Activated gamma-delta T cell (primary cell): ENCODE data around the gene DCAF11.

Experiments used
- DNase-seq: peaks from one replicate; lab custom pipeline; 2025; lab: John Stamatoyannopoulos, UW
- total RNA-seq, 2 donors: gene quantifications; one replicate each; lab custom pipeline; 2026; lab: John Stamatoyannopoulos, UW

DCAF11 gene
- total RNA-seq: 129 to 140 reads per million in 2 donors

- DNase-seq: peak; percentile 99
These were observed at the start of gene DCAF11, which contains the start of gene NRL for GRCh38 chr14:24114532-24115421. Gene DCAF11, plus strand, starts transcription at chr14:24114777. Its CDS starts 818 bp downstream, at chr14:24115595. Gene NRL, minus strand, starts transcription at chr14:24114949. Its CDS starts 32,101 bp downstream, at chr14:24082848.

- DNase-seq: no peak
These were observed 49.7 kb upstream of the DCAF11 start for GRCh38 chr14:24064856-24065255.

DNA sequence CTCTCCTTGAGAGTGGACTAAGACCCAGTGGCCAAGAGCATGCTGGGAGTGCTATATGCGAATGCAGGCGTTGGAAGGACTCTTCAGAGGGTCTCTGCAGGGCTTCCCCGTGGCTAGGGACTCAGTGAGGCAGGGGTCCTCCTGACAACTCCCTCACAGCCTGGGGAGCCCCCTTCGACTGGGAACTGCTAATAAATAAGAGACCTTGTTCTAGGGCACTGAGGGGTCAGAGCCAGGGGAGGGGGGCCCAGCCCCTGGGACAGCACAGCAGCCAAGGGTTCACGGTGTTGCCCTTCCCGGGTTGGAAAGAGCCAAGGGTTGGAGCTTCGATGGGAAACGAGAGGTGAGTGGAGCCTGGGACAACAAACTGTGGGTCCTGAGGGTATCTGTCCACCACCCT, 49.2 kb upstream of the DCAF11 start:
- DNase-seq: no peak

- no peak for DNase-seq
These were observed 48.0 kb upstream of the DCAF11 start for GRCh38 chr14:24066496-24067132.

GRCh38 chr14:24067133-24068082, 47.2 kb upstream of the DCAF11 start:
- DNase-seq: no peak

DNA sequence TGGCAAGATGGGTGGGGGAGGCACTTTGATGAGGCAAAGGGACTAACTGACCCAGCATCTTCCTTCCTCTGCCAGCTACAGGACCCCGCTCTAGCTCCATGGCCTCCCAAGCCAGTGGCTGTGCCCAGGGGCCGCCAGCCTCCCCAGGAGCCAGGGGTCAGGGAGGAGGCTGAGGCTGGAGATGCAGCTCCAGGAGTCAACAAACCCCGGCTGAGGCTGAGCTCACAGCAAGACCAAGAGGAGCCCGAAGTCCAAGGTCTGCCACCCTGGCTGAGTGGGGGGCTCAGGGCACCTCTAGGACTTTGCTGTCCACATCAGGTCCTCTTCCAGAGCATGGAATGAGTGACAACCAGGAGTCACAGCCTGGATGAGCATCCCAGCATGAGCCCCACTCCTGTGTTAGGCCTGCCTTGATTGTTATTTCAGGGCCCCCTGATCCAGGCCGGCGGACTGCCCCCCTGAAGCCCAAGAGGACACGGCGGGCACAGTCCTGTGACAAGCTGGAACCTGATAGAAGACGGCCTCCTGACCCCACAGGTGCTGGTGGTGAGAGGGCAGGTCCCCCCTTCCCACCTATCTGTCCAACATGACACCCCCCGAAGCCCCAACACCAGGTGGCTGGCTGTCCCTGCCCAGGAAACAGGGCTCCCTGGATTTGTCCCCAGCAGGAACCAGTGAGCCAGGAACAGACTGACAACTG, 45.7 kb upstream of the DCAF11 start:
- DNase-seq: no peak

DNA sequence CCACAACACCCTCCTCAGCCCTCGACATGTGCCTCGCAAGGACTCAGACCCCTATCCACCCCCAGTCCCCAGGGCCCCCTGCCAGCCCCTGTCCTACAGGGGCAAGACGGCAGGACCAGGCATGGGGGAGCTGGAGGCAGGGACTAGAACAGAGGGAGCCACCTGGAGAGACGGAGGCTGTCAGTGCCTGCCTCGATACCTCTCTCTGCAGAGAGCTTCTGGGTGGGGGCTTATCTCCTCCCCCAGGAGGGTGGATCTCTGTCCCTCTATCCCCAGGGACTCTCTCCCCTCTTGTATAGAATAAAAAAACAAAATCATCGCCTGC, 45.2 kb upstream of the DCAF11 start:
- no peak for DNase-seq

DNA sequence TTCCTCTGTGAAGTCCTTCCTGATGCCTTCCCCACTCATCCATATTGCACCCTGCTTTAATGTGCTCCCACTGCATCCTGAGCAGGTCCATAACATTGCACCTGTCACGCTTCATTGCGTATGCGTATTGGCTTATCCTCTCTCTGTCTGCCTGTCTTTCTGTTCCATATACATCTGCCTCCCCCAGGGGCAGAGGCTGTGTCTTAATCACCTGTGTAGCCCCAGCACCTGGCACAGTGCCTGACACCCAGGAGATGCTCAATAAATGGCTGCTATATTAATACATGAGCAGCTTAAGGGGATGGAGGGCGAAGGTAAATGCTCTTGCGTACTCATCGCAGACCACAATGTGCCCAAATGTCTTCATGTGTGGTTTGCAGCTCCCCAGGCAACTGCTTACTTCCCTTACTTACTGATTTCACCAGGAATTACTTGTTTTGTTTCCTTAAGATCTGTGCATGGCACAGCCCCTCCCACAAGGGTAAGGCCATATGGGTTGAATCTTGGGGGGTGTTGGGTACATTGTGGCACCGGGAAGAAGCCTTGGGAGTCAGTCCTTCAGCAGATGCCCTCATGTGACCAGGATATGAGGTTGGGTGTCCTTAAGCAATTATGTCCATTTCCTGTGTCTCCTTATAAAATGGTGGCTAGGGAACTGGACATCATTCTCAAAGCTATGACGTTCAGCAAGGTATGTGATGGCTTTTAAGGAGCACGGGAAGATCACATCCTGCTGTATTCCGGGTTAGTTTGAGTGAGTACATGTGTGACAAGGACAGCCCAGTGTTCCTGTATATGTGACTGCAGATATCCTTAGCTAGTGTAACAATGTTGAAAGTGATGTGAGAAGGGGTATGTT, 44.1 kb upstream of the DCAF11 start:
- no peak for DNase-seq

DNA sequence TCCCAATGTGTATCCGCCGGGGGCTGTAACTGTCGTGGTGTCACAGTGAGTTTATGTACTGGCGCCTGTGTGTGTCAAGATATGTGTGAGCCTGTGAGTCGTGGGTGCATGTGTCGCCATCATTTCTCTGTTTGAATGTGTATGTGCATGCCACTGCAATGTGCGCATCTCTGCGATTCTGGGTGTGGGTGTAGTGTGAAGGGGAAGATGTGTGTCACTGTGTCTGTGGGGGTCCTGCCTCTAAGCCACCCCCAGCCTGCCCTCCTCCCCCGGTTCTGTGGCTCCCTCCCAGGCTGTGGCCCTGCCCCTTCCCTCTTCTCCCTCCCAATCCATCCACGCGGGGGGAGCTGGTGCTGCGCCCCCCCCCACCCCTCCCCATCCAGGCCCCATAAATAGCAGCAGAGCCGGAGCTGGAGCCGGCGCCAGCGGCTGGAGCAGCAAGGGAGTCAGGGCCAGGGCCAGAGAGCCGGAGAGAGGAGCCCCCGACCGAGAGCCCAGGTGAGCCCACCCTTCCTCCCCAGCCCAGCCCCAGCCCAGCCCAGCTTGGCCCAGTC, 43.4 kb upstream of the DCAF11 start, which contains the start of gene CPNE6:
Gene CPNE6 (plus strand): TSS at position 419 of the 554 bp plus-strand sequence. CDS start 1,375 bp downstream, outside the sequence.
- DNase-seq: no peak

GRCh38 chr14:24071836-24072430, 42.6 kb upstream of the DCAF11 start:
- DNase-seq: no peak

GRCh38 chr14:24072436-24072835, 42.1 kb upstream of the DCAF11 start:
- DNase-seq: no peak

- no peak for DNase-seq
These were observed 41.4 kb upstream of the DCAF11 start for GRCh38 chr14:24072881-24073877.

DNA sequence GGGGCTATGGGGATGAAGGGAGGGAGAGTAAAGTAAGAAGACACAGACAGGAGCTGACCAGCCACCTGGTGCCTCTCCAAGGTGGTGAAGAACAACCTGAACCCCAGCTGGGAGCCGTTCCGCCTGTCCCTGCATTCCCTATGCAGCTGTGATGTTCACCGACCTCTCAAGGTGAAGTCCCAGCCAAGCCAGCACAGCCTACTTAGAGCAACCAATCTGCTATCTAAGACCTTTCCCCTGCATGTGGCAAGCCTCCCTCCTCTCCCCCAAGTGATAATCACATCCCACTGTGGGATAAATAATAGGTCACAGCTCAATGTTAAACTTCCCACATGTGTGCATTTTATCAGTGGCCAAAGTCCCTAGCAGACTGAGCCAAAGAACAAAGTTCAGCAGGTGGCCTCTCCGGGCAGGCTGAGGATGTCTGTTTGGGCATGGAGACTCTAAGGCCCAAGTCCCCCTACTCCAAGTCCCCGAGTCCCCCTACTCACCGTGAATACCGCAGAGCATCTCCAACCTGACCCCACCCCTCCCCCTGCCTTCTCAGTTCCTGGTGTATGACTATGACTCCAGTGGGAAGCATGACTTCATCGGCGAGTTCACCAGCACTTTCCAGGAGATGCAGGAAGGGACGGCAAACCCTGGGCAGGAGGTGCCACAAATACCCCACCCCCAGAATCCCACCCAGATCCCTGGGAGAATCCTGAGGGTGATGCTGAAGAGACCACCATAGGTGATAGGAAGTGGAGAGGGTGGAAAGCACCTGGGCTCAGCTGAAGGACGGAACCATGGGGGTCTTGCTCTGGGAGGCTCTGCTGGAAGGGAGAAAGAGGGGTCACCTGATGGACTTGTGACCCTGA, 39.7 kb upstream of the DCAF11 start:
- DNase-seq: no peak

GRCh38 chr14:24075485-24076301, 38.9 kb upstream of the DCAF11 start:
- no peak for DNase-seq

DNA sequence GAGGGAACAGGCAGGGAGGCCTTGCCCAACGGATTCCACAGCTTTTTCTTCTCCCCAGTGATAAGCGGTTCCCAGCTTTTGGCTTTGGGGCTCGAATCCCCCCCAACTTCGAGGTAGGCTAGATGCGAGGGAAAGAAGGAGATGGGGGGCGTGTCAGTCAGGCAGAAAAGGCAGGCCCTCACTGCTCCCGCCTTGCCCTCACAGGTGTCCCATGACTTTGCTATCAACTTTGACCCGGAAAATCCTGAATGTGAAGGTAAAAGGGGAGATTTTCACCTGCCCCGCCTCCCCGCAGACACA, 38.3 kb upstream of the DCAF11 start:
- DNase-seq: no peak

- no peak for DNase-seq
These were observed 37.5 kb upstream of the DCAF11 start for GRCh38 chr14:24077086-24077485.

- DNase-seq: no peak
These were observed 36.4 kb upstream of the DCAF11 start for GRCh38 chr14:24078146-24078545.
